ENCODE data around the gene TARP.

The TARP gene

DNA sequence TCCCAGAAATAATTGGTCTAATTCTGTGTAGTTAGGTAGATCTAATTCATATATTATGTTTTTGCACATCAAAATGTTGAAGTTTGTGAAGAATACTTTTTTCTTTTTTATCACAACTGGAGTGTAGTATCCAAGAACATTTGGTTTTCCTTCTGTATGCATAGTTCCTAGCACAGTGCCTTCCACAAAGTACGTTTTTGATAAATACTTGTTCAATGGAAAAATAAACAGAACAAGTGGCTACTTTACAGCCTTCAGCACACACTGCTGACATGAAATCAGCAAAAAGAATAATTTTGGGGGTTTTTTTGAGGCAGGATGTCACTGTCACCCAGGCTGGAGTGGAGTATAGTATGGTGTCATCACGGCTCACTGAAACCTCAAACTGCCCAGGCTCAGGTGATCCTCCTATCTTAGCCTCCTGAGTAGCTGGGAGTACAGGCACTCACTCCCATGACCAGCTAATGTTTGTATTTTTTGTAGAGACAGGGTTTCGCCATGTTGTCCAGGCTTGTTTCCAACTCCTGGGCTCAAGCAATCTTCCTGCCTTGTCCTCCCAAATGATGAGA is 27.9 kb downstream of the TARP start:
- Histone ChIP-seq H2AFZ (ENCODE audit: low read depth, low read length, poor library complexity, severe bottlenecking) (no peak overlapping the region), H3K4me1 (ENCODE audit: control insufficient read depth in 1 of 2, insufficient read depth in 2 of 2, low read length in 2 of 2) (no peaks in the 10 kb centered on the region), H3K4me2 (ENCODE audit: low read length) (no peak overlapping the region), H3K9ac (ENCODE audit: low read length) (no peak overlapping the region), H3K36me3 (ENCODE audit: control insufficient read depth in 1 of 2, insufficient read depth in 2 of 2, low read length in 2 of 2) (no peaks in the 10 kb centered on the region), H4K20me1 (ENCODE audit: insufficient read depth) (no peaks in the 10 kb centered on the region), H3K27ac (ENCODE audit: low read depth, low read length) (no peak overlapping the region), H3K9me3 (ENCODE audit: control insufficient read depth in 1 of 2, insufficient read depth in 1 of 2, low read depth in 1 of 2, low read length in 2 of 2) (no peaks in the 10 kb centered on the region), H3K9me2 (ENCODE audit: insufficient read depth) (no peaks in the 10 kb centered on the region), H3K79me2 (ENCODE audit: insufficient read depth, low read length) (no peaks in the 10 kb centered on the region), H3K27me3 (ENCODE audit: insufficient read depth, low read length) (peaks cover 25% of the 10 kb centered on the region), H3K4me3 (replicated peaks in 1 of 2; ENCODE audit: low read depth in 1 of 2, low read length in 2 of 2) (no peak overlapping the region)
- ChIA-PET CTCF (no interaction called here), RAD21 (ENCODE audit: low non-redundant PET in 1 of 2, low total read pairs in 2 of 2, uncharacterized antibody in 2 of 2, unreplicated experiment in 2 of 2) (no interaction called here), POLR2A (no interaction called here)
- BruUV-seq (replicated peaks), result no TSS peak
- intact Hi-C loops (cut with micrococcal nuclease), result no loop called here
- DNase-seq (ENCODE audit: low read depth, low spot score) (no peak), ATAC-seq (no peak)
- no peak for TF ChIP-seq EZH2phosphoT487 (IDR thresholded peaks at IDR 0.05; ENCODE audit: borderline replicate concordance)

DNA sequence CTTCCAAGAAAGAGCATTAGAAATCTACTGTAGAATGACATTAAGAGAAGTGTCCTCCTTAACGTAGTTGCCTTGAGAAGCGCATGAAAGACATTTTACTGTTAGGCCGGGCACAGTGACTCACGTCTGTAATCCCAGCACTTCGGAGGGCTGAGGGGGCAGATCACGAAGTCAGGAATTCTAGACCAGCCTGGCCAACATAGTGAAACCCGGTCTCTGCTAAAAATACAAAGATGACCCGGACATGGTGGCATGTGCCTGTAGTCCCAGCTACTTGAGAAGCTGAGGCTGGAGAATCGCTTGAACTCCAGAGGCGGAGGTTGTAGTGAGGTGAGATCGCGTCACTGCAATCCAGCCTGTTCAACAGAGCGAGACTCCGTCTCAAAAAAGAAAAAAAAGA is 28.9 kb downstream of the TARP start:
- CTCF ChIA-PET, result no interaction called here
- POLR2A ChIA-PET, result no interaction called here
- no peaks in the 10 kb centered on the region for H3K36me3 ChIP-seq (ENCODE audit: control insufficient read depth in 1 of 2, insufficient read depth in 2 of 2, low read length in 2 of 2)
- TF ChIP-seq EGR1 (IDR thresholded peaks at IDR 0.05; ENCODE audit: low read depth) (no peak), SRF (IDR thresholded peaks at IDR 0.05; ENCODE audit: low read depth) (no peak), CEBPB (IDR thresholded peaks at IDR 0.05; ENCODE audit: low read depth) (no peak), POLR2AphosphoS5 (IDR thresholded peaks at IDR 0.05; ENCODE audit: low read depth, low read length) (no peak), ZFX (IDR thresholded peaks at IDR 0.05) (no peak), YY1 (IDR thresholded peaks at IDR 0.05; ENCODE audit: extremely low read depth, insufficient replicate concordance, low read depth, low read length) (no peak), EZH2phosphoT487 (IDR thresholded peaks at IDR 0.05; ENCODE audit: borderline replicate concordance) (no peak), JUND (IDR thresholded peaks at IDR 0.05) (no peak), FOSL1 (IDR thresholded peaks at IDR 0.05; ENCODE audit: low read depth) (no peak), SIN3A (IDR thresholded peaks at IDR 0.05; ENCODE audit: low read depth) (no peak), TCF7L2 (IDR thresholded peaks at IDR 0.05; ENCODE audit: borderline replicate concordance, extremely low read depth, insufficient read depth, insufficient read length) (no peak), SP1 (IDR thresholded peaks at IDR 0.05; ENCODE audit: low read depth) (no peak), ZNF274 (IDR thresholded peaks at IDR 0.05; ENCODE audit: low read depth, low read length) (no peak), RAD21 (IDR thresholded peaks at IDR 0.05; ENCODE audit: low read depth) (no peak), CBX3 (IDR thresholded peaks at IDR 0.05; ENCODE audit: low read depth) (no peak)
- TF ChIP-seq, protein P1, sequence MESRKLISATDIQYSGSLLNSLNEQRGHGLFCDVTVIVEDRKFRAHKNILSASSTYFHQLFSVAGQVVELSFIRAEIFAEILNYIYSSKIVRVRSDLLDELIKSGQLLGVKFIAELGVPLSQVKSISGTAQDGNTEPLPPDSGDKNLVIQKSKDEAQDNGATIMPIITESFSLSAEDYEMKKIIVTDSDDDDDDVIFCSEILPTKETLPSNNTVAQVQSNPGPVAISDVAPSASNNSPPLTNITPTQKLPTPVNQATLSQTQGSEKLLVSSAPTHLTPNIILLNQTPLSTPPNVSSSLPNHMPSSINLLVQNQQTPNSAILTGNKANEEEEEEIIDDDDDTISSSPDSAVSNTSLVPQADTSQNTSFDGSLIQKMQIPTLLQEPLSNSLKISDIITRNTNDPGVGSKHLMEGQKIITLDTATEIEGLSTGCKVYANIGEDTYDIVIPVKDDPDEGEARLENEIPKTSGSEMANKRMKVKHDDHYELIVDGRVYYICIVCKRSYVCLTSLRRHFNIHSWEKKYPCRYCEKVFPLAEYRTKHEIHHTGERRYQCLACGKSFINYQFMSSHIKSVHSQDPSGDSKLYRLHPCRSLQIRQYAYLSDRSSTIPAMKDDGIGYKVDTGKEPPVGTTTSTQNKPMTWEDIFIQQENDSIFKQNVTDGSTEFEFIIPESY (IDR thresholded peaks at IDR 0.05; ENCODE audit: extremely low read depth, insufficient replicate concordance, low read length), result no peak
- TF ChIP-seq, protein P2, sequence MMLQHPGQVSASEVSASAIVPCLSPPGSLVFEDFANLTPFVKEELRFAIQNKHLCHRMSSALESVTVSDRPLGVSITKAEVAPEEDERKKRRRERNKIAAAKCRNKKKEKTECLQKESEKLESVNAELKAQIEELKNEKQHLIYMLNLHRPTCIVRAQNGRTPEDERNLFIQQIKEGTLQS (IDR thresholded peaks at IDR 0.05), result no peak
- H3K79me2 ChIP-seq (ENCODE audit: insufficient read depth, low read length), result no peaks in the 10 kb centered on the region
- RAD21 ChIA-PET (ENCODE audit: low non-redundant PET in 1 of 2, low total read pairs in 2 of 2, uncharacterized antibody in 2 of 2, unreplicated experiment in 2 of 2), result no interaction called here
- H2AFZ ChIP-seq (ENCODE audit: low read depth, low read length, poor library complexity, severe bottlenecking), result no peak overlapping the region
- no peak for DNase-seq (ENCODE audit: low read depth, low spot score)
- no peak overlapping the region for H3K4me2 ChIP-seq (ENCODE audit: low read length)
- intact Hi-C loops (cut with micrococcal nuclease), result no loop called here
- H3K9ac ChIP-seq (ENCODE audit: low read length), result no peak overlapping the region
- no peaks in the 10 kb centered on the region for H3K9me2 ChIP-seq (ENCODE audit: insufficient read depth)
- no TSS peak for BruUV-seq (replicated peaks)
- H4K20me1 ChIP-seq (ENCODE audit: insufficient read depth), result no peaks in the 10 kb centered on the region
- H3K4me3 ChIP-seq (replicated peaks in 1 of 2; ENCODE audit: low read depth in 1 of 2, low read length in 2 of 2), result no peak overlapping the region
- H3K9me3 ChIP-seq (ENCODE audit: control insufficient read depth in 1 of 2, insufficient read depth in 1 of 2, low read depth in 1 of 2, low read length in 2 of 2), result no peaks in the 10 kb centered on the region
- H3K4me1 ChIP-seq (ENCODE audit: control insufficient read depth in 1 of 2, insufficient read depth in 2 of 2, low read length in 2 of 2), result no peaks in the 10 kb centered on the region
- no peak for ATAC-seq
- H3K27ac ChIP-seq (ENCODE audit: low read depth, low read length), result no peak overlapping the region
- peaks cover 25% of the 10 kb centered on the region for H3K27me3 ChIP-seq (ENCODE audit: insufficient read depth, low read length)
